Measurements from ENCODE around the gene TGFBR2. TPM values are rescaled to one million over a fixed set of nuclear protein-coding genes. Genes with fewer than 3 reads are reported as not detected.

The TGFBR2 gene
- total RNA-seq, 1 experiment from 2014 or later = 16.1 TPM

DNA sequence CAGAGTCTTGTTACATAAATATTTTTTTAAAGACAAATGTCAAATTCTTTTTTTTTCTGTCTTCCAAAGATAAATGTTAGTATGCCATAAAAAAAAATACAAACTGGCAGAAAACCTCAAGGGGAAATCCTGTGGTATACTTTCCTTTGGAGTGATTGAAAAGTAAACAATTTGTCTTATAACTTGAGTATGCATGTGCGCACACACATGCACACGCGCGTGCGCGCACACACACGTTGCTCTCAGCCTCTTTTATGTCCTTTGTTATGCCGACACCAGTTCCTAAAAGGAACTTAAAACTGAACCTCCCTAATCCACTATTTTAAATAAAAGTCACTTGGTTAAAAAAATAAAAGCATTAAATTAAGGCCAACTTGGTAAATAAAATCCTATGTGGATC, 58.1 kb downstream of the TGFBR2 start:
- DNase-seq (ENCODE audit: low spot score) = no peak
- intact Hi-C loops (cut with micrococcal nuclease; ENCODE audit: unreplicated experiment) = no loop called here
- Histone ChIP-seq H3K9me3 (ENCODE audit: low read depth, low read length, poor library complexity, severe bottlenecking) (no peaks in the 10 kb centered on the region), H3K27me3 (replicated peaks; ENCODE audit: insufficient read depth, low read depth, low read length, poor library complexity) (no peaks in the 10 kb centered on the region), H3K36me3 (ENCODE audit: insufficient read depth, low read length, poor library complexity, severe bottlenecking) (no peaks in the 10 kb centered on the region), H3K4me1 (ENCODE audit: insufficient read depth, low read length, poor library complexity, severe bottlenecking) (peaks cover 89% of the 10 kb centered on the region), H3K27ac (ENCODE audit: low read depth, low read length, poor library complexity, severe bottlenecking) (peak overlapping the region; percentile 79), H3K4me3 (ENCODE audit: low read depth, low read length, poor library complexity, severe bottlenecking) (no peak overlapping the region)
- TF ChIP-seq EZH2 (IDR thresholded peaks at IDR 0.05; ENCODE audit: borderline replicate concordance, low read depth, low read length, poor library complexity, severe bottlenecking) = no peak
- TF ChIP-seq, protein P1, sequence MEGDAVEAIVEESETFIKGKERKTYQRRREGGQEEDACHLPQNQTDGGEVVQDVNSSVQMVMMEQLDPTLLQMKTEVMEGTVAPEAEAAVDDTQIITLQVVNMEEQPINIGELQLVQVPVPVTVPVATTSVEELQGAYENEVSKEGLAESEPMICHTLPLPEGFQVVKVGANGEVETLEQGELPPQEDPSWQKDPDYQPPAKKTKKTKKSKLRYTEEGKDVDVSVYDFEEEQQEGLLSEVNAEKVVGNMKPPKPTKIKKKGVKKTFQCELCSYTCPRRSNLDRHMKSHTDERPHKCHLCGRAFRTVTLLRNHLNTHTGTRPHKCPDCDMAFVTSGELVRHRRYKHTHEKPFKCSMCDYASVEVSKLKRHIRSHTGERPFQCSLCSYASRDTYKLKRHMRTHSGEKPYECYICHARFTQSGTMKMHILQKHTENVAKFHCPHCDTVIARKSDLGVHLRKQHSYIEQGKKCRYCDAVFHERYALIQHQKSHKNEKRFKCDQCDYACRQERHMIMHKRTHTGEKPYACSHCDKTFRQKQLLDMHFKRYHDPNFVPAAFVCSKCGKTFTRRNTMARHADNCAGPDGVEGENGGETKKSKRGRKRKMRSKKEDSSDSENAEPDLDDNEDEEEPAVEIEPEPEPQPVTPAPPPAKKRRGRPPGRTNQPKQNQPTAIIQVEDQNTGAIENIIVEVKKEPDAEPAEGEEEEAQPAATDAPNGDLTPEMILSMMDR (conservative IDR thresholded peaks at IDR 0.05; ENCODE audit: low read depth, low read length) = no peak
- POLR2A ChIA-PET (ENCODE audit: low non-redundant PET) = no interaction called here
- BruUV-seq (replicated peaks) = no TSS peak
- CTCF ChIA-PET = no interaction called here

DNA sequence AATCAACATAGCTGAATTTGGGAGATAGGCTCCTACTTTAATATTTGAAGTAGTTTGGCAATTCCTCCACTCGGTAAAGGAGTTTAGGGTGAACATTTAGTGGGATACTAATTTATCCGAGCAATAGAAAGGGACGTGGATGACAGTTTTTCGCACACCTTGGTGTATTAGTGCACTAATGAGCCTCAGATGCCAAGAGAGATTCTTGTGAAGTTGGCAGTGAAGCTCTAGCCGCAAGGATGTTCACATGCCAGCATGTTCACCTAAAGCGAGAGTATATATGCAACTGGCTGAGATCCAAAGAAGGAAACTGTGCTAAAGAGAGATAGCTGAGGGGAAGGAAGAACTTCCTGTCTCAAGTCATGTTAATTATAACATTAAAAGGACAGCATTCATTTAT, 58.5 kb downstream of the TGFBR2 start:
- no TSS peak for BruUV-seq (replicated peaks)
- Histone ChIP-seq H3K4me3 (ENCODE audit: low read depth, low read length, poor library complexity, severe bottlenecking) (no peak overlapping the region), H3K27ac (ENCODE audit: low read depth, low read length, poor library complexity, severe bottlenecking) (peak overlapping the region; percentile 79), H3K27me3 (replicated peaks; ENCODE audit: insufficient read depth, low read depth, low read length, poor library complexity) (no peaks in the 10 kb centered on the region), H3K9me3 (ENCODE audit: low read depth, low read length, poor library complexity, severe bottlenecking) (no peaks in the 10 kb centered on the region), H3K36me3 (ENCODE audit: insufficient read depth, low read length, poor library complexity, severe bottlenecking) (no peaks in the 10 kb centered on the region), H3K4me1 (ENCODE audit: insufficient read depth, low read length, poor library complexity, severe bottlenecking) (peaks cover 84% of the 10 kb centered on the region)
- ChIA-PET POLR2A (ENCODE audit: low non-redundant PET) (no interaction called here), CTCF (no interaction called here)
- intact Hi-C loops (cut with micrococcal nuclease; ENCODE audit: unreplicated experiment) = no loop called here
- TF ChIP-seq, protein P1 (conservative IDR thresholded peaks at IDR 0.05; ENCODE audit: low read depth, low read length) = no peak
- no peak for TF ChIP-seq EZH2 (IDR thresholded peaks at IDR 0.05; ENCODE audit: borderline replicate concordance, low read depth, low read length, poor library complexity, severe bottlenecking)
- DNase-seq (ENCODE audit: low spot score) = peak; percentile 90

DNA sequence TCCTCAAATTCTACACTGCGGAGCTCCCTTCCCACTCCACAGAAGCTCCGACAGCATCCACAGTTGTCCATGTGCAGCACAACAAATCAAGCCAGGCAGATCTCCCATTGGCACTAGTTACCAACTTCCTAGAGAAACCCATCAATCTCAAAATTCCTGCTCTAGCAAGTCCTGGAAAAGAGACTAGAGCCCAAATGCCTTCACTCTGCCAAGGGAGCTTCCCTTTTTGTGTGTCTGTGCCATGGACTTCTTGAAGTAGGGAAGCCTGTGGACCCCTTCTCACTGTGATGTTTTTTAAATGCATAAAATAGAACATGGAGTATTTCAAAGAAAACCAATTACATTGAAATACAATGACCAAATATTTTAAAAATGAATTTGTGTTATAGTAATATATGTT, 59.1 kb downstream of the TGFBR2 start:
- TF ChIP-seq, protein P1 (conservative IDR thresholded peaks at IDR 0.05; ENCODE audit: low read depth, low read length) = no peak
- TF ChIP-seq EZH2 (IDR thresholded peaks at IDR 0.05; ENCODE audit: borderline replicate concordance, low read depth, low read length, poor library complexity, severe bottlenecking) = no peak
- no peaks in the 10 kb centered on the region for H3K9me3 ChIP-seq (ENCODE audit: low read depth, low read length, poor library complexity, severe bottlenecking)
- BruUV-seq (replicated peaks) = no TSS peak
- DNase-seq (ENCODE audit: low spot score) = peak; percentile 40
- H3K27ac ChIP-seq (ENCODE audit: low read depth, low read length, poor library complexity, severe bottlenecking) = peak overlapping the region; percentile 79
- no peak overlapping the region for H3K4me3 ChIP-seq (ENCODE audit: low read depth, low read length, poor library complexity, severe bottlenecking)
- CTCF ChIA-PET = no interaction called here
- intact Hi-C loops (cut with micrococcal nuclease; ENCODE audit: unreplicated experiment) = no loop called here
- H3K27me3 ChIP-seq (replicated peaks; ENCODE audit: insufficient read depth, low read depth, low read length, poor library complexity) = no peaks in the 10 kb centered on the region
- H3K4me1 ChIP-seq (ENCODE audit: insufficient read depth, low read length, poor library complexity, severe bottlenecking) = peaks cover 78% of the 10 kb centered on the region
- no peaks in the 10 kb centered on the region for H3K36me3 ChIP-seq (ENCODE audit: insufficient read depth, low read length, poor library complexity, severe bottlenecking)
- POLR2A ChIA-PET (ENCODE audit: low non-redundant PET) = no interaction called here
